GM12878 (cell line): ENCODE measurements around the gene UQCC2. TPM values are rescaled to one million over a fixed set of nuclear protein-coding genes. Genes with fewer than 3 reads are reported as not detected.

Source experiments
- ATAC-seq: fragments of 200-7000 bp; cut with Tn5 transposase; 3 replicates; pipeline ENCODE4 v1.9.1; 2020; ENCODE audit warnings: mild to moderate bottlenecking, moderate library complexity
- BruUV-seq: library from RNA; stranded (reverse); fragments of 400-500 nt; replicated peaks from 2 replicates; lab custom pipeline; 2021; lab: Mats Ljungman, UMichigan
- CTCF ChIA-PET: fragments of 300-600 bp; sonication (Branson Sonifier 250); formaldehyde crosslinking; extraction: SDS; loops from one replicate; lab custom pipeline; 2021; ENCODE audit warnings: inconsistent platforms; lab: Yijun Ruan, JAX
- POLR2A ChIA-PET: fragments of 350-600 bp; formaldehyde crosslinking; extraction: SDS; loops from one replicate; lab custom pipeline; 2021; ENCODE audit warnings: inconsistent platforms; lab: Charles Lee
- RAD21 ChIA-PET: fragments of 300-600 bp; sonication (Branson Sonifier 250); formaldehyde crosslinking; loops from one replicate; lab custom pipeline; 2023; ENCODE audit warnings: antibody characterized with exemption; ENCODE audit not compliant: unreplicated experiment; lab: Charles Lee
- SMC1A ChIA-PET: fragments of 300-600 bp; sonication (Branson Sonifier 250); formaldehyde crosslinking; loops from one replicate; lab custom pipeline; 2023; ENCODE audit not compliant: unreplicated experiment, uncharacterized antibody; lab: Charles Lee
- DNase-seq: peaks from one replicate; pipeline ENCODE4 v3.0.0-alpha.2; 2011; ENCODE audit warnings: low read depth, low spot score
- FAIRE-seq: peaks from 3 replicates; lab custom pipeline; 2011; peaks lifted over from hg19 to GRCh38; lab: Jason Lieb, UNC
- H2AFZ ChIP-seq: 2 replicates; pipeline ENCODE4 v1.6.0; 2011; ENCODE audit warnings: low read depth, low read length, control low read depth; ENCODE audit not compliant: control insufficient read depth
- H3K27ac ChIP-seq: 2 replicates; pipeline ENCODE4 v1.5.1; 2011; ENCODE audit warnings: control low read depth; ENCODE audit not compliant: control insufficient read depth, insufficient read depth
- H3K27me3 ChIP-seq, 2 experiments: replicated peaks in 1 of 2; 2 replicates each; pipeline versions ENCODE4 v1.6.0 to v1.6.1; 2011; ENCODE audit warnings: low read length in 1 of 2; ENCODE audit not compliant: control insufficient read depth in 2 of 2, insufficient read depth in 2 of 2
- H3K36me3 ChIP-seq, 2 experiments: 2 replicates each; pipeline ENCODE4 v1.5.1; 2011; ENCODE audit warnings: low read length in 1 of 2; ENCODE audit not compliant: control insufficient read depth in 2 of 2, insufficient read depth in 2 of 2
- H3K4me1 ChIP-seq: 2 replicates; pipeline ENCODE4 v1.6.1; 2011; ENCODE audit warnings: mild to moderate bottlenecking, low read length, moderate library complexity, mixed read lengths; ENCODE audit not compliant: control insufficient read depth, insufficient read depth
- H3K4me2 ChIP-seq: 2 replicates; pipeline ENCODE4 v1.6.0; 2011; ENCODE audit warnings: control low read depth; ENCODE audit not compliant: control insufficient read depth, insufficient read depth
- H3K4me3 ChIP-seq: fragments of 200-600 bp; sonication (generic); 2 replicates; pipeline ENCODE4 v1.5.1; 2016
- H3K79me2 ChIP-seq: 2 replicates; pipeline ENCODE4 v1.6.0; 2011; ENCODE audit warnings: low read length; ENCODE audit not compliant: control insufficient read depth, insufficient read depth
- H3K9ac ChIP-seq: 2 replicates; pipeline ENCODE4 v1.8.0; 2011; ENCODE audit warnings: low read length, control low read depth, mixed read lengths; ENCODE audit not compliant: control insufficient read depth, insufficient read depth
- H3K9me3 ChIP-seq: replicated peaks from 3 replicates; pipeline ENCODE4 v1.5.1; 2011; ENCODE audit warnings: mild to moderate bottlenecking, low read length; ENCODE audit not compliant: control insufficient read depth, insufficient read depth
- H4K20me1 ChIP-seq: 2 replicates; pipeline ENCODE4 v1.6.0; 2011; ENCODE audit not compliant: control insufficient read depth, insufficient read depth
- CBFB ChIP-seq: IDR thresholded peaks from 2 replicates; pipeline ENCODE4 v1.6.1; 2016; ENCODE audit warnings: antibody characterized with exemption, low read depth
- E4F1 ChIP-seq: fragments of 450-650 bp; IDR thresholded peaks from 2 replicates; pipeline ENCODE4 v1.6.1; 2018; ENCODE audit warnings: borderline replicate concordance, mild to moderate bottlenecking; ENCODE audit not compliant: partially characterized antibody
- MAX ChIP-seq: IDR thresholded peaks from 2 replicates; pipeline ENCODE4 v1.6.1; 2012; ENCODE audit warnings: low read depth, low read length, improper control_type of control experiment
- MLLT1 ChIP-seq: fragments of 450-650 bp; IDR thresholded peaks from 2 replicates; pipeline ENCODE4 v1.6.1; 2016; ENCODE audit warnings: mild to moderate bottlenecking
- NFYA ChIP-seq: IDR thresholded peaks from 2 replicates; pipeline ENCODE4 v1.6.1; 2011; ENCODE audit warnings: low read depth, mild to moderate bottlenecking, low read length, improper control_type of control experiment, borderline replicate concordance
- RB1 ChIP-seq: fragments of 450-650 bp; formaldehyde crosslinking; IDR thresholded peaks from 2 replicates; pipeline ENCODE4 v1.6.1; 2017; ENCODE audit warnings: mild to moderate bottlenecking, borderline replicate concordance
- ZBTB33 ChIP-seq: fragments of 450-650 bp; IDR thresholded peaks from 2 replicates; pipeline ENCODE4 v1.6.1; 2017; ENCODE audit warnings: mild to moderate bottlenecking
- ZBTB40 ChIP-seq: fragments of 450-650 bp; IDR thresholded peaks from 2 replicates; pipeline ENCODE4 v1.6.1; 2016; ENCODE audit warnings: mild to moderate bottlenecking, moderate library complexity, borderline replicate concordance
- ZNF622 ChIP-seq: fragments of 450-650 bp; IDR thresholded peaks from 2 replicates; pipeline ENCODE4 v1.6.1; 2017; ENCODE audit warnings: mild to moderate bottlenecking, inconsistent platforms
- WGBS: methylation state at CpG from one replicate; pipeline ENCODE4 v1.1.6; 2016; ENCODE audit warnings: low lambda C conversion rate; ENCODE audit not compliant: insufficient replicate concordance, insufficient coverage; ENCODE audit errors: missing lambda C conversion rate; 5-methylcytosine and 5-hydroxymethylcytosine counted together
- in situ Hi-C: fragments of 300-500 bp; cut with MboI; formaldehyde crosslinking; loops from 9 replicates; pipeline ENCODE4 v1.14.3; 2018; ENCODE audit warnings: mixed read lengths
- intact Hi-C: fragments of 100-400 bp; cut with micrococcal nuclease; formaldehyde crosslinking; loops from one replicate; pipeline ENCODE4 v1.14.2; 2022; ENCODE audit not compliant: unreplicated experiment
- polyA plus RNA-seq, 11 experiments: library from polyadenylated mRNA; depleted of rRNA in 4 of 11; unstranded in 6 of 11; stranded (reverse) in 5 of 11; fragments of >200 nt; fragmentation: Nextera tagmentation in 4 of 11; fragmentation: Illumina TruSeq in 1 of 11; extraction: Ambion mirVana in 4 of 11; extraction: Trizol in 1 of 11; gene quantifications; 1 replicate in 1 of 11; 2 replicates in 10 of 11; pipeline versions ENCODE4 v1.2.1 to v1.2.3, GENCODE V29; 2011 to 2016; ENCODE audit warnings: inconsistent platforms in 2 of 11, missing spikeins in 2 of 11, low read depth in 1 of 11
- total RNA-seq, 4 experiments: library from RNA; depleted of rRNA in 3 of 4; stranded (reverse); fragments of >200 nt in 3 of 4; fragmentation: Illumina TruSeq in 1 of 4; extraction: Trizol in 1 of 4; gene quantifications; 2 replicates each; pipeline versions ENCODE4 v1.2.1 to v1.2.3, GENCODE V29; 2013 to 2021

UQCC2 gene
- total and polyA plus RNA-seq, 10 of the 15 experiments (the other 5 are each of a cell fraction or from before 2014, with no cell fraction given) = 40.6 to 478 (median 71.2) TPM

- H3K79me2 ChIP-seq = no peaks in the 10 kb centered on the region
- no peaks in the 10 kb centered on the region for H4K20me1 ChIP-seq
- in situ Hi-C loops = no loop called here
- no peaks in the 10 kb centered on the region for H3K27me3 ChIP-seq
- CTCF ChIA-PET = interaction anchor here (0.7 to 2.4 kb wide), 4 partner anchors 9 to 119 kb away, joined by 3 to 6 read pairs (median 4); no protein-coding TSS in a partner anchor
- H3K4me3 ChIP-seq = no peak overlapping the region
- no peak for DNase-seq
- POLR2A ChIA-PET = interaction anchor here (0.6 kb wide), 1 partner anchor 259 kb away, joined by 3 read pairs; no protein-coding TSS in a partner anchor
- no peak overlapping the region for H3K9ac ChIP-seq
- ATAC-seq = no peak; the same call in 2 of the 3 replicates
- no peaks in the 10 kb centered on the region for H3K9me3 ChIP-seq
- no TSS peak for BruUV-seq
- FAIRE-seq = no peak
- H2AFZ ChIP-seq = no peak overlapping the region
- H3K36me3 ChIP-seq = peaks cover 28 to 45% of the 10 kb centered on the region in 2 experiments
- 57% methylated on average over 28 of the region's 28 CpGs for WGBS
- intact Hi-C loops = no loop called here
- TF ChIP-seq RB1 = no peak
- no peak for TF ChIP-seq E4F1
- TF ChIP-seq ZBTB40 = no peak
- TF ChIP-seq NFYA = no peak
- TF ChIP-seq ZNF622 = no peak
- no peak for TF ChIP-seq CBFB
- TF ChIP-seq MAX = no peak
- TF ChIP-seq ZBTB33 = no peak
- TF ChIP-seq MLLT1 = no peak
- peaks cover 29% of the 10 kb centered on the region for H3K4me1 ChIP-seq
- SMC1A ChIA-PET = interaction anchor here (1.4 kb wide), 1 partner anchor 17 kb away, joined by 3 read pairs; the partner anchor contains the start of gene UQCC2
- H3K4me2 ChIP-seq = no peak overlapping the region
- RAD21 ChIA-PET = interaction anchor here (1.3 kb wide), 1 partner anchor 103 kb away, joined by 3 read pairs; no protein-coding TSS in a partner anchor
- H3K27ac ChIP-seq = no peak overlapping the region
Observed at GRCh38 chr6:33693186-33694105, 18.1 kb downstream of the UQCC2 start.
